Measurements from ENCODE around the gene ZNF274. TPM values are rescaled to one million over a fixed set of nuclear protein-coding genes. Genes with fewer than 3 reads are reported as not detected.

Gene ZNF274
- total RNA-seq, 1 donor from 2014 or later = 19.6 TPM

DNA sequence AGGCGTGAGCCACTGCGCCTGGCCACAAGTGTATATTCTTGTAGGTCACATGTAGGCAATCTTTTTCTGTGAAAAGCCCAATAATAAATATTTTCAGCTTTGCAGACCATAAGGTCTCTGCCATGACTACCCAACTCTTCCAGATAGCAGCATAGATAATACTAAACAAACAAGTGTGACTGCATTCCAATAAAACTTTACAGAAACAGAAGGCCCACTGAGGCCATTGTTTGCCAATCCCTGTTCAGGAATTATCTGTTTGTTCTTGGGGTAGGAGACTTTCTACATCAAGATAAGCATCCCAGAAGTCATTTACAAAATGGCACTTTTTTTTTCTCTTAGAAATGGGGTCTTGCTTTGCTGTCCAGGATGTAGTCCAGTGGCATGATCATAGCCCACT is 29.5 kb upstream of the ZNF274 start:
- Histone ChIP-seq H3K4me1 (peaks cover 44% of the 10 kb centered on the region), H3K27me3 (no peaks in the 10 kb centered on the region), H3K27ac (no peak overlapping the region), H3K36me3 (no peaks in the 10 kb centered on the region), H3K4me3 (peak overlapping the region in 1 of 2 donors; percentile 61), H3K9me3 (no peaks in the 10 kb centered on the region)
- intact Hi-C loops (cut with DNase I) = no loop called here
- DNase-seq (ENCODE audit: extremely low spot score in 2 of 2) = no peak
- TF ChIP-seq POLR2AphosphoS5 (IDR thresholded peaks at IDR 0.05; ENCODE audit: insufficient read depth in 1 of 2, low read depth in 1 of 2) (no peak), POLR2A (IDR thresholded peaks at IDR 0.05) (no peak)
- TF ChIP-seq, protein P1, sequence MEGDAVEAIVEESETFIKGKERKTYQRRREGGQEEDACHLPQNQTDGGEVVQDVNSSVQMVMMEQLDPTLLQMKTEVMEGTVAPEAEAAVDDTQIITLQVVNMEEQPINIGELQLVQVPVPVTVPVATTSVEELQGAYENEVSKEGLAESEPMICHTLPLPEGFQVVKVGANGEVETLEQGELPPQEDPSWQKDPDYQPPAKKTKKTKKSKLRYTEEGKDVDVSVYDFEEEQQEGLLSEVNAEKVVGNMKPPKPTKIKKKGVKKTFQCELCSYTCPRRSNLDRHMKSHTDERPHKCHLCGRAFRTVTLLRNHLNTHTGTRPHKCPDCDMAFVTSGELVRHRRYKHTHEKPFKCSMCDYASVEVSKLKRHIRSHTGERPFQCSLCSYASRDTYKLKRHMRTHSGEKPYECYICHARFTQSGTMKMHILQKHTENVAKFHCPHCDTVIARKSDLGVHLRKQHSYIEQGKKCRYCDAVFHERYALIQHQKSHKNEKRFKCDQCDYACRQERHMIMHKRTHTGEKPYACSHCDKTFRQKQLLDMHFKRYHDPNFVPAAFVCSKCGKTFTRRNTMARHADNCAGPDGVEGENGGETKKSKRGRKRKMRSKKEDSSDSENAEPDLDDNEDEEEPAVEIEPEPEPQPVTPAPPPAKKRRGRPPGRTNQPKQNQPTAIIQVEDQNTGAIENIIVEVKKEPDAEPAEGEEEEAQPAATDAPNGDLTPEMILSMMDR (IDR thresholded peaks at IDR 0.05) = no peak

DNA sequence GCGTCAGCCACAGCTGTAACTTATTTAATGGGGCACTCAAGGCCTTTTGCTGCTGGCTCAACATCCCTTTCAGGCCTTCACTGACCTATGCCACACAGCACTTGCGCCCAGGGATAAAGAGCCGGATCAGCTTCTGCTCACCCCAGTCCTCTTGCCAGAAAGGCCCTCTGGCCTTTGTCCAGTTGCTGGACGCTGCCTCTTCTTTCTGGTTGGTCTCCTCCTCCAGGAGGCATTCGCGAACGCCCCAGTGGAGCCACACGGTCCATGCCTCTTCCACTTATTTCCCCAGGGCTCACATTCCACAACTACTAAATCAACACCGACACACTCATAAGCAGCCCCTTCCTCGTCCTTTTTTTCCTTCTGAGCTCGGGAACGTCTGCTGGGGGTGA is 28.6 kb upstream of the ZNF274 start:
- H3K4me1 ChIP-seq = peaks cover 43% of the 10 kb centered on the region
- H3K9me3 ChIP-seq = no peaks in the 10 kb centered on the region
- no peak for DNase-seq (ENCODE audit: extremely low spot score in 2 of 2)
- intact Hi-C loops (cut with DNase I) = no loop called here
- H3K27ac ChIP-seq = peak overlapping the region; percentile 91
- H3K4me3 ChIP-seq = peak overlapping the region; percentile 61 to 97
- no peaks in the 10 kb centered on the region for H3K27me3 ChIP-seq
- TF ChIP-seq POLR2A (IDR thresholded peaks at IDR 0.05) (no peak), POLR2AphosphoS5 (IDR thresholded peaks at IDR 0.05; ENCODE audit: insufficient read depth in 1 of 2, low read depth in 1 of 2) (no peak)
- TF ChIP-seq, protein P1 (IDR thresholded peaks at IDR 0.05) = no peak
- no peaks in the 10 kb centered on the region for H3K36me3 ChIP-seq

DNA sequence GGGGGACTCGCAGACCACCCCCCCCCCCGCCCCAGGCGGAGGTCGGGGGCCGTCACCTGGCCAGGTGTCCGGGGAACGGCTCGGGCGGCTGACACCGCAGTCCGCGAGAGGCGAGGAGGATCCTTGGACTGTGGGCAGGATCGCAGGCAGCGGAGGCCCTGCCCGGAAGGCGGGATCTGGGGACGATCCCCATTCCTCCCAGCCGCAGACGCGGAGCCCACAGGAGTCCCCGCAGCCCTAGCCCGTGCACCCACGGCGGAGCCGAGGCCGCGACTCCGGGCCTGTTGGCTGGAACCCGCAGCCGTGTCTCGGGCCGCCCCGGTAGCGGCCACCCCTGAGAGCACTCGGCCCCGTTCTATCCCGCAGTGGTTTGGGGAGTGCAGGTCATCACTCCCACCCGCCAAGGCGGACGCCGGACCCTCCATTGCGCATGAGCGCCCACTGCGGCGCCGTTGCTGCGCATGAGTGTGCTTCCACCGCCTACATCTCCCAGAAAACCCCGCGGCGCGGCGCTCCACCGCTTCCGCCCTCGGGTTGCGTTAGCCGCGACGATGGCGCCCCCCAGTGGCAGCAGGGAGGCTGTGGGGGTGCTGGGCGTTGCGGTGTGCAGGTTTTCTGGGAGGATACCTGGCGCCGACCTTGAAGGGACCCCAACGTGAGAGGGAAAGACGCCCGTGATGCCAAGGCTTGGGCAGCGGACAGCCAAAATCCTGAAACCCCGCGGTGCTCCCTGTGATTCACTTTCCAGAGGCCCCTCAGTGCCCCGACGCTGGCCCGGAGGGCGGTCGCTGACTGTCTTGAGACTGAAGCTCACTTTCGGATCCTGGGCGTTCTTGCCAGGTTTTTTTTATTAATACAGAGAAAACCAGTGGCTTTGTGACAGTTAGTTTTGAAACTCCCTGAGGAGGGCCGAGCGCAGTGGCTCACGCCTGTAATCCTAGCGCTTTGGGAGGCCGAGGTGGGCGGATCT is 27.9 kb upstream of the ZNF274 start:
- TF ChIP-seq POLR2A (IDR thresholded peaks at IDR 0.05) (peak in 1 of 2 donors; percentile 31), POLR2AphosphoS5 (IDR thresholded peaks at IDR 0.05; ENCODE audit: insufficient read depth in 1 of 2, low read depth in 1 of 2) (peak; percentile 89 to 99)
- TF ChIP-seq, protein P1 (IDR thresholded peaks at IDR 0.05) = peak; percentile 99 to 100 (median 100)
- intact Hi-C loops (cut with DNase I) = loop anchor here (5.0 kb wide), 1 partner anchor 133 kb away; no protein-coding TSS in a partner anchor
- Histone ChIP-seq H3K27ac (peak overlapping the region; percentile 91), H3K4me1 (peaks cover 36% of the 10 kb centered on the region), H3K27me3 (no peaks in the 10 kb centered on the region), H3K9me3 (no peaks in the 10 kb centered on the region), H3K36me3 (no peaks in the 10 kb centered on the region), H3K4me3 (peak overlapping the region; percentile 61 to 97)
- peak; percentile 90 to 96 for DNase-seq (ENCODE audit: extremely low spot score in 2 of 2)

DNA sequence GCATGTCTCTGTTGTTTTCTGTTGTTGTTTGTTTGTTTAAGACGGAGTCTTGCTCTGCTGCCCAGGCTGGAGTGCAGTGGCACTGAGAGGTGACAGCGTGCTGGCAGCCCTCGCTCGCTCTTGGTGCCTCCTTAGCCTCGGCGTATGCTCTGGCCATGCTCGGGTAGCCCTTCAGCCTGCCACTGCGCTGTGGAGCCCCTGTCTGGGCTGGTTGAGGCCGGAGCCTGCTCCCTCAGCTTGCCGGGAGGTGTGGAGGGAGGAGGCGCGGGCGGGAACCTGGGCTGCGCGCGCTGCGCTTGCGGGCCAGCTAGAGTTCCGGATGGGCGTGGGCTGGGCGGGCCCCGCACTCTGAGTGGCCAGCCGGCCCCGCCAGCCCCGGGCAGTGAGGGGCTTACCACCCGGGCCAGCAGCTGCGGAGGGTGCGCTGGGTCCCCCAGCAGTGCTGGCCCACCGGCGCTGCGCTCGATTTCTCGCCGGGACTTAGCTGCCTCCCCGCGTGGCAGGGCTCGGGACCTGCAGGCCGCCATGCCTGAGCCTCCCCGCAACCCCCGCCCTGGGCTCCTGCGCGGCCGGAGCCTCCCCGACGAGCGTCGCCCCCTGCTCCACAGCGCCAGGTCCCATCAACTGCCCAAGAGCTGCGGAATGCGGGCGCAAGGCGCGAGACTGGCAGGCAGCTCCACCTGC is 25.7 kb upstream of the ZNF274 start:
- TF ChIP-seq POLR2AphosphoS5 (IDR thresholded peaks at IDR 0.05; ENCODE audit: insufficient read depth in 1 of 2, low read depth in 1 of 2) = no peak
- TF ChIP-seq POLR2A (IDR thresholded peaks at IDR 0.05) = no peak
- TF ChIP-seq, protein P1 (IDR thresholded peaks at IDR 0.05) = no peak
- H3K36me3 ChIP-seq = no peaks in the 10 kb centered on the region
- no peaks in the 10 kb centered on the region for H3K27me3 ChIP-seq
- H3K4me1 ChIP-seq = peaks cover 27% of the 10 kb centered on the region
- no peak overlapping the region for H3K27ac ChIP-seq
- intact Hi-C loops (cut with DNase I) = loop anchor here (5.0 kb wide), 1 partner anchor 135 kb away; no protein-coding TSS in a partner anchor
- no peaks in the 10 kb centered on the region for H3K9me3 ChIP-seq
- no peak overlapping the region for H3K4me3 ChIP-seq
- no peak for DNase-seq (ENCODE audit: extremely low spot score in 2 of 2)

Data from vagina (tissue), 2 donors.